Superior temporal gyrus (tissue), 1 donor: ENCODE data around the gene SAT2.
A peak's percentile ranks its signal among the peaks of the same experiment; 100 is the strongest.
"Not testable (repeated sequence)": the region's sequence is repeated elsewhere in the genome, so short reads cannot be mapped to it uniquely, and the experiment has no call there.

ENCODE experiments used
- DNase-seq: peaks from one replicate; pipeline ENCODE4 v3.0.0-alpha.2; 2016; ENCODE audit errors: extremely low spot score

Gene SAT2

DNA sequence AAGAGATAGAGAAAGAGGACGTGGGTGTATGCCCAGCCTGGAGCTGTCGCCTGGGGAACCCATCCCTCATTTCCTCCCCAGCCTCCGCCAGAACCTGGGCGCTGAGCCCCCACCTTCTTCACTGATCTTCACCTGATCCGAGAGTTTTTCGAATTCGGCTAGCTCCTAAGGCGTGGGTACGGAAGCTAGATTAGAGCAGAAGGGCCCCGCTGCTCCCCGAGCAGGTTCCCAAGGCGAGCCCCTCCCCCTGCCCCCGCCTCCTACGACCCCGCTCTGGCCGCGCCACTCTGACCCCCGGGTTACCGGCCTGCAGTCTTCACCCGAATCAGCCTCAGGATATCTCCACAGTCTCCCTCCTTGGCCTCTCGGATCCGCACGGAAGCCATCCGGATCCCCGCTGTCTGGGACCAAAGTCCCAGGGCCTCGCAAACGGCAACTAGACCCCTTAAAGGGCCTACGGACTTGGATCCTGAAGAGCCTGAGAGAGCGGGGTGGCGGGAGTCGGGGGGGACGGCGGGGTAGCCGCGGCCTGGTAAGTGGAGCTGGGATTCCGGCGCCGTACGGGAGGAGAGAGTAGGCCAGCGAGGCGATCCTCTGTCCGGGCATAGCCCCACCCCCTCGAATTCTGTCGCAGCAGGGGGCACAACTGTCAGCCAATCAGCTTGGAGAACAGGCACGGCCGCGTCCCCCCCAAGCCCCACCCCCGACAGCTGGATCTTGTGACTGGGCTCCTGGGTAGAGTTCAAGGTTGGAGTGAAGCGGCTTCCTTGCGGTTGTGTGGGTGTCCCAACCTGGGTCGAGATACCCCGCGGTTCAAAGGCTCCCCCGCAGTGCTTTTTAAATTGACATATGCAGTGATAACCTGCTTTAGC, at the start of gene SAT2:
SAT2 (minus strand) TSS at position 572 of the 872 bp plus-strand sequence; CDS start at position 386, 186 bp downstream.
- DNase-seq, result peak; percentile 92

- DNase-seq, result no peak
Observed at GRCh38 chr17:7676533-7676932, 48.9 kb upstream of the SAT2 start.

- no peak for DNase-seq
Observed at GRCh38 chr17:7674934-7675333, 47.3 kb upstream of the SAT2 start.

- no peak for DNase-seq
Observed at GRCh38 chr17:7673239-7673638, 45.6 kb upstream of the SAT2 start.

- no peak for DNase-seq
Observed at GRCh38 chr17:7668482-7668881, 40.9 kb upstream of the SAT2 start.

DNA sequence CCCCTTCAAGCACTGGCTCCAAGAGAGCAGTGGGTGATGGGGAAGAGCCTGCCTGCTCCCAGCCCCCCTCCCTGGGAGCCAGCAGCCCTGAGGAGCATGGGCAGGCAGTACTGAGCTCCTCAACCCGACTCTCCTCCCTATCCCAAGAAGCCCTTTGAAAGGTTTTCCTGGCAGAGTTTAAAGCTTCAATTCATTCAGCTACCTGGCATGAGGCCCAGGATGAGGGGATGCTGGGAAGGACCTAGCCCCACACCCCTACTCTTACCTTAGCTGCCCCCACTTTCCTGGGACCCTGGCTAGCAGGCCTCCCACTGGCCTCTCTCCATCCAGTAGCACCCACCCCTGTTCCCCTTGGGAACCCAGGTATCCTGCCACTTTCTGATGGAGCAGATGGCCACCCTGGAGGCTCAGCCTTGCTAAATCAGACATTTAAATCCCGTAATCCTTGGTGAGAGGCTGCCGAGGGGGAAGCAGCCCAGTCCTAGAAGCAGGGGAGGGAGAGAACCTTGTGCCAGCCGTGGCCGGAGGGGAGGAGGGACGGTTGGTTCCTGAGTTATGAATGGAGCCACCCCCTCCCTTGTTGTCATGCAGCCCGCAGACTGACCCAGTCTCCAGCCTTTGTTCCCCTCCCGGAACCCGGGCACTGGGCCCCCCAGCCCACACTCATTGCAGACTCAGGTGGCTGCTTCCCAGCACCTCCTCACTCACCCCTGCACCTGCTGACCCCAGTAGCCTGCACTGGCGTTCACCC, 40.2 kb upstream of the SAT2 start:
- DNase-seq, result peak; percentile 30

DNA sequence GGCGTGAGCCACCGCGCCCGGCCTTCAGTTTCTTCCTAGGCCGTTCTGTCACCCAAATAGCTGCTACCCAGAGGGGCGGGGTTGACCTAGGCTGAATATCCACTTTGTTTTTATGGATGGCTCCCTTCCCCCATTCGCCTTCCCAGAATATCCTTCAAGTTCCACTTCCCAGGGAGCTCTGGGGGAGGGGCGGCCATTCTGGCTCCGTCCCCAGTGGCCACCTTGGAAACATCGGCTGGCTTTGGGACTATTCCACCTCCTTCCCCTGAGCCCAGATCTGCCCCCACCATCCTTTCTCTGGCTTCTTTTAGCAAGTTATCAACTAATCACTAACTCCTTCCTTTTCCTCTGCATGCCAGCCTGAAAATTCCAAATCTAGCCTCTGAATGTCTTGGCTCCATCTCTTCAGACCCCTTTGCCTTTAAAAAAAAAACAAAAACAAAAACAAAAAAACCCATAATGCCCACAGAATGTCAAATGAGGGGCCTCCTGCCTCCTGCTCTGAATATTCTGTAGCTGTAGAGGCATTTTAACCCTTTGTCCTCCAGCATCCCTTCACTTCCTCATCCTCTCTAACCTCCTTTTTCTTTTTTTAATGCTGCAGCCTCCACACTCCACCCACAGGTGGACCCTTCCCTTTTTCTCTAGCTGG, 29.5 kb upstream of the SAT2 start:
- DNase-seq, result peak; percentile 47

- no peak for DNase-seq
Observed at GRCh38 chr17:7655541-7655840, 27.9 kb upstream of the SAT2 start.

DNA sequence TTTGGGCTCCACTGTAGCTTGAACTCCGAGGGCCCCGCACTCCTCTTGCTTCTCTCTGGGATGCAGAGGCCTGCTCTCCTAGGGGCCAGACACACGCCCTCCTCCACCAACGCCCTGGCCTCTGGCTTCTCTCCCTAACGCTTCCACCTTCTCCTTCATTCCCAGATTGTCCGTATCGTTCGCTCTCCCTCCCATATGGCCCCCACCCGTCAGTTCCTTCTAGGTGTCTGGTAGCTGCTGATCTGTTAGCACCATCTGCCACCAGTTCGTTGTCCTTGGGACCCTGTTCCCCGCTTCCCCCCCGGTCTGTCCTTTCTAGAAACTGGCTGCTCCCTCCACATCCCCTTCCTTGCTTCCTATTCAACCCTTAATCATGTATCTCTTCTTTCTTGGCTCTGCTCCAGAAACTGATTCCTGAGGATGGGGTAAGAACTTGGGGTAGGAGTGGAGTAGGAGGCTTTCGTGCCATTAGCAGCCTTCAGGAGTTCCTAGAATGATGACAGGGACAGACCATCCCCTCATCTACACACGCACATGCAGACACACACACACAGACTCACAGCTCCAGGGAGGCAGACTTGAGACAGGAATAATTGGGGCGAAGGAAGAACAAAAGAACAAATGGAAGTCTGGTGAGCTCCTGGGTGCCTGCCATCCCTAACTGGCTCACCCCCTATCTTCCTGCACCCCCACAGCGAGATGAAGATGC, 27.4 kb upstream of the SAT2 start:
- no peak for DNase-seq

- no peak for DNase-seq
Observed at GRCh38 chr17:7652388-7653356, 25.1 kb upstream of the SAT2 start.

DNA sequence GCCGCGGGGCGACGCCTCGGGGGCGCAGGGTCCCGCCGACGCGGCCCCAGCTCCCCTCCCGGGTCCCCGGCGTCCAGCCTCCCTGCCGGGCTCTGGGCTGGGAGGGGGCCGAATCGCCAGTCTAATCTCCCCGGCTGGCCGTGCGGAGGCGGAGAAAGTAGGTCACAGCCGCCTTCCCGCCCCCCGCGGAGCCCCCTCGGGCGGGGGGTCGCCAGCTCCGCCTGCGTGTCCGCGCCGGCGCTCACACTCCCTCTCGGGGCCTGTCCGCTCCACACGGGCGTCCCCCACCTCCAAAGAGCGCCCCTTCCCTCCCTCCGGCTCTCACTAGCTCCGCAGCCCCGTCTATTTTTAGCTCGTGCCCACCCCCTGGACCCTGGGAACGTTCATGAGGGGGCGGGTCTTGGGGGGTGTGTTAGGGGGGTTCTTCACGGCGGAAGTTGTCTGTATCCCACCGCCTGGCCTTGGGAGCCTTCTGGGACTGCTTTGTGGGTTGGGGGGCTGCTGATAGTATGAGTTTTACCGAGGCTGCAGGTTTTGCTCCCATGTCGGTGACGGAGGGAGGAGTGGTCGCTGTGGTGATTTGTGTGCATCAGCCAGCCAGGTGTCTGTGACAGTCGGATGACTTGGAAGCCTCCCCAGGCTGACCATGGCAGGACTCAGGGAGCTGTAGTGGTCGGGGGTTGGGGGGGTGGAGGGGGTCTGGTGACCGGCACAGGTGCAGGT, 24.2 kb upstream of the SAT2 start:
- DNase-seq, result no peak

DNA sequence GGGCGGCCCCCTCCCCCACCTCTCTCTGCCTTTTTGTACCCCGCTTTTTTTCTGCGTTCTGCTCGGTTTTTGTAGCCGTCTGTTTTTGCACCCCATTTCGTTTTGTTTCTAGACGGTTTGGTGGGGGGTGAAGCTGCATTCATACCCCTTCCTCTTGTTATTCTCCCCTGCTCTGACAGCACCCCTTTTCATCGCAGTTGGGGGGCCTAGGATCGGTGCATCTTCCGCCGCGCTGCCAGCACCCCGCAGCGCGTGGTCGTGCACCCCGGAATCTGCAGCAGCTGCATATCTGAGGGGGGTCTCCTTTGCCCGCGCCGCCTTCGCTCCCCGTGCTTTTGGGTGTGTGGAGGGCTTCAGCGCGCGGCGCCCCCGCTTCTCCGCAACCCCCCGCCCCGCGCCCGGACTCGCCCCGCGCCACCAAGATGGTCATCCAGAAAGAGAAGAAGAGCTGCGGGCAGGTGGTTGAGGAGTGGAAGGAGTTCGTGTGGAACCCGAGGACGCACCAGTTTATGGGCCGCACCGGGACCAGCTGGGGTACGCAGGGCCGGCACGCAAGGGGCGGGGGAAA, 23.6 kb upstream of the SAT2 start:
- DNase-seq, result no peak

DNA sequence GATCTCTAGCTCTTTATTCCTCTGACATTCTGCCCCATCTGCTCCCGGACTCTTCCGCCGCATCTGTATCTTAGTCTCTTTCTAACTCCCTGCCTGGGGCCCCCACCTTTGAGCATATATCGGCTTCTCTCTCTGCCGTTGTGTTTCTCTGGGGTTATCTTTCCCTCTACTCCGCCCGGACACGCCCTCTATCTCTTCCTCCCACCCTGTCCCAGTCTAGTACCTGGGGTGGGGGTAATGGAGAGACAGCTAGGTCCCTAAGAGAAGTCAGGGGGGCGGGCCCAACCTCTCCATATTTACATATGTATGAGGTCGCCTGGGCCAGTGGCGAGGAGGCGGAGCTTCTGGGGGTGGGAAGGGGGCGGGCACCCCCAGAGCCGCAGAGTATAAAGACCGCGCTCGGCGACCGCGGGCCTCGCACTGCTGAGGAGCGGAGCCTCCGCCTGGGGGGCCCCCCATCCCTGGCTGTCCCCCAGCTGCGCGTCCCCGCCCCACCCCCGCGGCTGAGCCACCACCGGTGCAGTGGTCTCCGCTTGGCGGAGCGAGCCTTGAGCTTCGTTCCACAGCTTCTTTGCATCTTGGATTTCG, 23.0 kb upstream of the SAT2 start, which contains the start of gene ATP1B2:
ATP1B2 (plus strand) TSS at position 418 of the 588 bp plus-strand sequence. CDS start 593 bp downstream, outside the sequence.
- DNase-seq, result peak; percentile 45

DNA sequence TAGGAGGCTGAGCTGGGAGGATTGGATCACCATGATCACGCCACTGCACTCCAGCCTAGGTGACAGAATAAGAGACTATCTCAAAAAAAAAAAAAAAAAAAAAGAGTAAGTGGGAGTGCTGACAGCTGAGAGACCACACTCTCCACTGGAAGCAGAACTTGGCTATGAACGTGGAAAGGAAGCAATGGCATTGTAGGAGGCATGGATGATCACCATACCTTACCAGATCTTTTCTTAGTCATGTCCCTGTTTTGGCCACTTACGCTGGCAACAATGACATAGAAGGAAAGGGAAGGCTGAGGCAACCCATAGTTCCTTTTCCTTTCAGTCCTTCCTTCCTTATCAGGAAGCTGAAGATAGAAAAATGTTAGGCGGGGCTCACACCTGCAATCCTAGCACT, 19.4 kb upstream of the SAT2 start:
- no peak for DNase-seq

- DNase-seq, result no peak
Observed at GRCh38 chr17:7646457-7646856, 18.8 kb upstream of the SAT2 start.

DNA sequence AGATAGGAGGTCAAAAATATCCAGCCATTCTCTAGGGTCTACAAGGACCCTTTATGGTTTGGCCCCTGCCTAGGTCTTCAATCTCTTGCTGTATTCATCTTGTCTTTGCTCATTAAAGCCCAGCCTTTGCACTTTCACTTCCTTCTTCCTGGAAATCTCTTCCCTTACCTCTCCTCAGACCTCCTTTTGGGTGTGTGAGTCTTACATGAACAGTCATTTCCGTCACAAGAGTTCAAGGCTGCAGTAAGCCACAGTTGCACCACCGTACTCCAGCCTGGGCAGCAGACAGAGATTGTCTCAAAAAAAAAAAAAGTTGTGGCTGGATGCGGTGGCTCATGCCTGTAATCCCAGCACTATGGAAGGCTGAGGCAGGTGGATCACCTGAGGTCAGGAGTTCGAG, 17.2 kb upstream of the SAT2 start:
- no peak for DNase-seq

DNA sequence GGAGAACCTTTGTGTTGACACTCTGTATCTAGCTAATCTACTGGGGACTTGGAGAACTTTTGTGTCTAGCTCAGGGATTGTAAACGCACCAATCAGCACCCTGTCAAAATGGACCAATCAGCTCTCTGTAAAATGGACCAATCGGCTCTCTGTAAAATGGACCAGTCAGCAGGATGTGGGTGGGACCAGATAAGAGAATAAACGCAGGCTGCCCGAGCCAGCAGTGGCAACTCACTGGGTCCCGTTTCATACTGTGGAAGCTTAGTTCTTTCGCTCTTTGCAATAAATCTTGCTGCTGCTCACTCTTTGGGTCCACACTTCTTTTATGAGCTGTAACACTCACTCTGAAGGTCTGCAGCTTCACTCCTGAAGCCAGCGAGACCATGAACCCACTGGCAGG, 14.0 kb upstream of the SAT2 start:
- DNase-seq, result not testable (repeated sequence)

- no peak for DNase-seq
Observed at GRCh38 chr17:7640783-7641182, 13.2 kb upstream of the SAT2 start.

- DNase-seq, result no peak
Observed at GRCh38 chr17:7636163-7636562, 8.5 kb upstream of the SAT2 start.
